Trophoblast cell (in vitro differentiated cells and primary cell): Measurements from ENCODE around the gene GPD1L.

Experiments
- DNase-seq, 2 donors: peaks; one replicate each; pipeline ENCODE4 v3.0.0-alpha.2; 2016
- H2AFZ ChIP-seq: 2 replicates; pipeline ENCODE4 v1.6.1; 2013; ENCODE audit warnings: low read length, moderate library complexity, mild to moderate bottlenecking; ENCODE audit not compliant: insufficient read depth, poor library complexity
- H2AK5ac ChIP-seq: 2 replicates; pipeline ENCODE4 v1.6.1; 2013; ENCODE audit warnings: mild to moderate bottlenecking, low read length
- H2BK120ac ChIP-seq: 2 replicates; pipeline ENCODE4 v1.6.1; 2013; ENCODE audit warnings: low read length, mild to moderate bottlenecking, moderate library complexity; ENCODE audit not compliant: insufficient read depth, poor library complexity
- H2BK12ac ChIP-seq: 2 replicates; pipeline ENCODE4 v1.6.1; 2013; ENCODE audit warnings: mild to moderate bottlenecking, low read length, moderate library complexity
- H2BK5ac ChIP-seq: 2 replicates; pipeline ENCODE4 v1.6.1; 2013; ENCODE audit warnings: low read length, low read depth, moderate library complexity, mild to moderate bottlenecking; ENCODE audit not compliant: poor library complexity
- H3K14ac ChIP-seq: 2 replicates; pipeline ENCODE4 v1.6.1; 2013; ENCODE audit warnings: mild to moderate bottlenecking, low read length
- H3K18ac ChIP-seq: 2 replicates; pipeline ENCODE4 v1.6.1; 2013; ENCODE audit warnings: mild to moderate bottlenecking, low read length
- H3K23ac ChIP-seq: 2 replicates; pipeline ENCODE4 v1.6.1; 2013; ENCODE audit warnings: low read length
- H3K27ac ChIP-seq: 2 replicates; pipeline ENCODE4 v1.5.1; 2013; ENCODE audit warnings: low read depth, mild to moderate bottlenecking, inconsistent platforms, low read length, moderate library complexity
- H3K27me3 ChIP-seq: 2 replicates; pipeline ENCODE4 v1.6.1; 2013; ENCODE audit warnings: inconsistent platforms, mild to moderate bottlenecking, low read length, moderate library complexity; ENCODE audit not compliant: insufficient read depth
- H3K36me3 ChIP-seq, 2 experiments: 1 replicate in 1 of 2; 2 replicates in 1 of 2; pipeline ENCODE4 v1.6.1; 2013; ENCODE audit warnings: low read length in 2 of 2, mild to moderate bottlenecking in 2 of 2, moderate library complexity in 1 of 2; ENCODE audit not compliant: insufficient read depth in 2 of 2, control insufficient read depth in 1 of 2
- H3K4ac ChIP-seq: 2 replicates; pipeline ENCODE4 v1.6.1; 2013; ENCODE audit warnings: low read depth, mild to moderate bottlenecking, low read length, moderate library complexity
- H3K4me1 ChIP-seq, 2 experiments: 1 replicate in 1 of 2; 2 replicates in 1 of 2; pipeline ENCODE4 v1.6.1; 2013; ENCODE audit warnings: low read length in 2 of 2, mild to moderate bottlenecking in 2 of 2, moderate library complexity in 1 of 2; ENCODE audit not compliant: insufficient read depth in 2 of 2, control insufficient read depth in 1 of 2
- H3K4me2 ChIP-seq: 2 replicates; pipeline ENCODE4 v1.6.1; 2013; ENCODE audit warnings: inconsistent platforms, mild to moderate bottlenecking, low read length, moderate library complexity
- H3K4me3 ChIP-seq: 2 replicates; pipeline ENCODE4 v1.5.1; 2013; ENCODE audit warnings: mild to moderate bottlenecking, low read depth, low read length, inconsistent platforms
- H3K79me1 ChIP-seq: one replicate; pipeline ENCODE4 v1.6.1; 2013; ENCODE audit warnings: low read length
- H3K79me2 ChIP-seq: 2 replicates; pipeline ENCODE4 v1.6.1; 2013; ENCODE audit warnings: low read length, mild to moderate bottlenecking; ENCODE audit not compliant: control insufficient read depth, insufficient read depth, poor library complexity
- H3K9ac ChIP-seq: 2 replicates; pipeline ENCODE4 v1.6.1; 2013; ENCODE audit warnings: mild to moderate bottlenecking, low read length
- H3K9me3 ChIP-seq: 2 replicates; pipeline ENCODE4 v1.6.1; 2013; ENCODE audit warnings: low read depth, mild to moderate bottlenecking, control low read depth, inconsistent platforms, low read length; ENCODE audit not compliant: insufficient read depth
- H4K12ac ChIP-seq: 2 replicates; pipeline ENCODE4 v1.6.1; 2013; ENCODE audit warnings: low read depth, mild to moderate bottlenecking, low read length, moderate library complexity
- H4K8ac ChIP-seq: 2 replicates; pipeline ENCODE4 v1.6.1; 2013; ENCODE audit warnings: low read depth, mild to moderate bottlenecking, low read length, moderate library complexity
- H4K91ac ChIP-seq: one replicate; pipeline ENCODE4 v1.6.1; 2013; ENCODE audit warnings: low read depth, mild to moderate bottlenecking, low read length, moderate library complexity
- WGBS: extraction: QIAGEN DNeasy Blood & Tissue Kit; methylation state at CpG from one replicate; pipeline ENCODE4 v1.1.7; 2013; ENCODE audit warnings: missing lambda C conversion rate; ENCODE audit not compliant: insufficient read length, insufficient coverage; ENCODE audit errors: extremely low coverage; 5-methylcytosine and 5-hydroxymethylcytosine counted together

GPD1L gene

DNA sequence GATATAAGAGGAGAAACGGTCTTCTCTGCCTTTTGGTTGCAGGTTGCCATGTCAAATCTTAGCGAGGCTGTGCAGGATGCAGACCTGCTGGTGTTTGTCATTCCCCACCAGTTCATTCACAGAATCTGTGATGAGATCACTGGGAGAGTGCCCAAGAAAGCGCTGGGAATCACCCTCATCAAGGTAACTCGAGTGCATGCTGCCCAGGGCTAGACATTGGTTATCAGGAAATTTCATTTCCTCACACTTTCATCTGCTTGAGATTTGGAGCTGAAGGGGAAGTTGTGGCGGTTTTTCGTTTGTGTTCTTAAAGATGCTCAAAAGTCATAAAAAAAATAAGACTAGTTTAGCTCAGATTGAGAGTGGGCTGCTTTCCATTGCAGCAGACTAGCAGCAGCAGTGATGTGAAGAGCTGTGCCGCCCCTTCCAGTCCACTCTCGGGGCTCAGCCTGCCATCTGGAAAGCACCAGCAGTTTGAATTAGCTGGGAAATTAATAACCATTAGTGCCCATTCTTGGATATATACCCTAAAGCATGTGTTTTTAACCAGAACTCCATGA lies 32.2 kb downstream of the GPD1L start:
- H4K91ac ChIP-seq = no peak overlapping the region
- peaks cover 6 to 8% of the 10 kb centered on the region in 2 experiments for H3K4me1 ChIP-seq
- H3K4me2 ChIP-seq = no peak overlapping the region
- H4K8ac ChIP-seq = no peak overlapping the region
- no peak overlapping the region for H3K18ac ChIP-seq
- H3K27me3 ChIP-seq = no peaks in the 10 kb centered on the region
- H3K23ac ChIP-seq = no peak overlapping the region
- no peak overlapping the region for H2AFZ ChIP-seq
- H3K14ac ChIP-seq = no peak overlapping the region
- no peak overlapping the region for H2BK120ac ChIP-seq
- WGBS = no CpG with 5 or more reads among the region's 8 CpGs
- no peaks in the 10 kb centered on the region for H3K79me2 ChIP-seq
- H3K9ac ChIP-seq = no peak overlapping the region
- no peak overlapping the region for H3K4ac ChIP-seq
- H4K12ac ChIP-seq = no peak overlapping the region
- no peak overlapping the region for H2AK5ac ChIP-seq
- DNase-seq = no peak
- no peak overlapping the region for H3K4me3 ChIP-seq
- H3K9me3 ChIP-seq = no peaks in the 10 kb centered on the region
- H2BK12ac ChIP-seq = no peak overlapping the region
- H3K79me1 ChIP-seq = no peaks in the 10 kb centered on the region
- H2BK5ac ChIP-seq = no peak overlapping the region
- H3K36me3 ChIP-seq = no peaks in the 10 kb centered on the region
- no peak overlapping the region for H3K27ac ChIP-seq

DNA sequence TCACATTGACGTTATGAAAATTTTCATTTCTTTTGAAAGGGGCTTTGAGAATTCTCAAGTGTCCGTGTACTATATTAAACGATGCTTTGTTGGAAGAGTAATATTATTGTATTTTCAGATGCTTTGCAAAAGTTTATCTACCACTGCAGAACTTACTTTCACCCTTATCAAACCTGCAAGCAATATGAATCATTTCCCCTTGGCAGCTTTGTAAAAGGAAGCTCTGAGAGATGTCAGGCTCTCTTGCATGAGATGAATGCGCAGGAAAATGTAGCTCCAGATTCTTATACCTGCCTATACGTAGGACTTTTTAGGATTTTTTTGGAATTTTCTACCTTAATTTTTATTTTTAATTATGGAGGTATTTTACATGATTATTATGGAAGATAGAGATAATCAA lies 34.5 kb downstream of the GPD1L start:
- no peak overlapping the region for H3K18ac ChIP-seq
- H4K12ac ChIP-seq = no peak overlapping the region
- H3K9ac ChIP-seq = no peak overlapping the region
- H2BK12ac ChIP-seq = no peak overlapping the region
- no peak overlapping the region for H2BK5ac ChIP-seq
- H3K4me2 ChIP-seq = no peak overlapping the region
- WGBS = no CpG with 5 or more reads among the region's 5 CpGs
- no peaks in the 10 kb centered on the region for H3K79me2 ChIP-seq
- no peaks in the 10 kb centered on the region for H3K79me1 ChIP-seq
- H3K36me3 ChIP-seq = no peaks in the 10 kb centered on the region
- H3K4me1 ChIP-seq = peaks cover 10 to 11% of the 10 kb centered on the region in 2 experiments
- no peak overlapping the region for H4K91ac ChIP-seq
- H3K23ac ChIP-seq = no peak overlapping the region
- H3K4ac ChIP-seq = no peak overlapping the region
- no peaks in the 10 kb centered on the region for H3K9me3 ChIP-seq
- H2AK5ac ChIP-seq = no peak overlapping the region
- H4K8ac ChIP-seq = no peak overlapping the region
- H3K14ac ChIP-seq = no peak overlapping the region
- no peak overlapping the region for H2BK120ac ChIP-seq
- no peak overlapping the region for H2AFZ ChIP-seq
- no peak overlapping the region for H3K4me3 ChIP-seq
- no peak overlapping the region for H3K27ac ChIP-seq
- no peak for DNase-seq
- H3K27me3 ChIP-seq = no peaks in the 10 kb centered on the region

DNA sequence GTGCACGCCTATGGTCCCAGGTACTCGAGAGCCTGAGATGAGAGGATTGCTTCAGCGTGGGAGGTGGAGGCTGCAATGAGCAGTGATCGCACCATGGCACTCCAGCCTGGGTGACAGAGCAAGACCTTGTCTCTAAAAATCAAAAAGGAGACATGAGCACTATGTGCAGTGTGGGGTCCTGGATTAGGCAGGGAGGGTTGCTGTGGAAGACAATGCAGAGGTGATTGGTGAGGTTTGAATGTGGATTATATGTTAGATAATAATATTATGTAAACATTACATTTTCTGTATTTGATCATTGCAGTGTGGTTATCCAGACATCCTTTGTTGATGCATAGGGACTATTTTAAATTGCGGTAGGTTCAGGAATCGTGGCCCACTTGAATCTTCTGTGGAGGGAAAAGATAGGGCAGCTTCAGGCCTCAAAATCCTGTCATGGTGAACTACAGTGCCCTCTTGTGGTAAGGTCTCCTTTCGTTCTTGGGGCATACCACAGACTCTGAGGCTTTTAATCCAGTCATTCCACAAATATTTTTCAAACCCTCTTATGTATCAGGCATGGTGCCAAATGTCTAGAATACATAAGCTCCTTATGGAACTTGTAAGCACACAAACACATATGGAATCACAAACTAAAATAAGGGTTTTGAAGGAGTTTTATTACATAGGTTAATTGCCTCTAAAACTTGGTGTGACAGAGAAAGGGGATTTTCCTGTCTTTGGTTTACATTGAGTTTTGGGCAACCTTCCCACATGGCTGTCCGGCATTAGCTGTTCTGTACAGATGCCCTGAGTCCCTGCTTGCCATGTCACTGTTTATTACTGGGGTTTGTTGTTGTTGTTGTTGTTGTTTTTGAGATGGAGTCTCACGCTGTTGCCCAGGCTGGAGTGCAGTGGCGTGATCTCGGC lies 37.7 kb downstream of the GPD1L start:
- WGBS = no CpG with 5 or more reads among the region's 11 CpGs
- Histone ChIP-seq H4K91ac (no peak overlapping the region), H3K4me1 (peaks cover 6 to 13% of the 10 kb centered on the region in 2 experiments), H2AFZ (no peak overlapping the region), H3K4me2 (no peak overlapping the region), H4K12ac (no peak overlapping the region), H2BK120ac (no peak overlapping the region), H4K8ac (no peak overlapping the region), H3K79me2 (no peaks in the 10 kb centered on the region), H3K9ac (no peak overlapping the region), H3K36me3 (no peaks in the 10 kb centered on the region), H2BK12ac (no peak overlapping the region), H3K79me1 (peaks cover 2% of the 10 kb centered on the region), H3K27ac (no peak overlapping the region), H3K14ac (no peak overlapping the region), H2BK5ac (no peak overlapping the region), H3K4me3 (no peak overlapping the region), H3K9me3 (no peaks in the 10 kb centered on the region), H3K23ac (no peak overlapping the region), H3K4ac (no peak overlapping the region), H3K18ac (no peak overlapping the region), H3K27me3 (no peaks in the 10 kb centered on the region), H2AK5ac (no peak overlapping the region)
- DNase-seq = peak; percentile 69 to 97

DNA sequence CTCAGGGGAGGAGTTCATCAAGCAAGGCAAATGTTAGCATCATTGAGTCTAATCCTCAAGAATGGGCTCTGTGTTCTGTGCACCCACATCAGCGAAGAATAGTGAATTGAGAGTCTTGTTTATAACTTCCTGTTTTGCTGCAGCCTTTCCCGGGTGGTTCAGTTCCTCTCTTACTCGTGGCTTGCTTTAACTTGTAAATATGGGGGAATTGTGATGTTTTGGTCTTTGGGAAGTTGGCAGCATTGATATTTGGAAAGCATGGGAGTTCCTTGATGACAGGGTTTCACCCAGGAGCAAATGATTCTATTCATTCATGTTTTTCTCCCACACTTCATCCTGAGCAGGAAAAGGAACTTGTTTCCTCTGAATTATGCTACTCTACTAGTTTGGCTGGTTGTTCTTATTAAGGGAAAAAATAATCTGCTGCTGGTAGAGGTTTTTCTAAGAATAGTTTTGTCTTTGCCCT lies 40.4 kb downstream of the GPD1L start:
- no peak overlapping the region for H3K14ac ChIP-seq
- no peak overlapping the region for H3K23ac ChIP-seq
- no CpG with 5 or more reads among the region's 3 CpGs for WGBS
- no peaks in the 10 kb centered on the region for H3K36me3 ChIP-seq
- no peaks in the 10 kb centered on the region for H3K79me2 ChIP-seq
- H4K91ac ChIP-seq = no peak overlapping the region
- H4K8ac ChIP-seq = peak overlapping the region; percentile 83
- no peak overlapping the region for H3K18ac ChIP-seq
- no peak overlapping the region for H2AFZ ChIP-seq
- H2AK5ac ChIP-seq = no peak overlapping the region
- H2BK120ac ChIP-seq = no peak overlapping the region
- no peaks in the 10 kb centered on the region for H3K9me3 ChIP-seq
- DNase-seq = peak; percentile 49 to 96
- H3K9ac ChIP-seq = no peak overlapping the region
- H3K79me1 ChIP-seq = peaks cover 2% of the 10 kb centered on the region
- no peak overlapping the region for H3K4me2 ChIP-seq
- no peak overlapping the region for H3K4ac ChIP-seq
- peak overlapping the region; percentile 38 for H2BK12ac ChIP-seq
- no peaks in the 10 kb centered on the region for H3K27me3 ChIP-seq
- no peak overlapping the region for H4K12ac ChIP-seq
- H3K4me3 ChIP-seq = no peak overlapping the region
- no peak overlapping the region for H3K27ac ChIP-seq
- H2BK5ac ChIP-seq = no peak overlapping the region
- H3K4me1 ChIP-seq = peaks cover 6 to 13% of the 10 kb centered on the region in 2 experiments
